Bronchial epithelial cell (primary cell): ENCODE data around the gene CISD1. TPM values are rescaled to one million over a fixed set of nuclear protein-coding genes. Genes with fewer than 3 reads are reported as not detected.

Source experiments
- DNase-seq: peaks from one replicate; pipeline ENCODE4 v3.0.0-alpha.2; 2010; ENCODE audit warnings: low read depth
- FAIRE-seq: peaks from 2 replicates; lab custom pipeline; 2011; peaks lifted over from hg19 to GRCh38; lab: Jason Lieb, UNC
- H3K27me3 ChIP-seq: 2 replicates; pipeline ENCODE4 v1.5.1; 2011; ENCODE audit warnings: low read length; ENCODE audit not compliant: control insufficient read depth, insufficient read depth
- H3K36me3 ChIP-seq: 2 replicates; pipeline ENCODE4 v1.5.1; 2011; ENCODE audit warnings: low read length; ENCODE audit not compliant: control insufficient read depth, insufficient read depth
- H3K4me3 ChIP-seq: 2 replicates; pipeline ENCODE4 v1.5.1; 2011; ENCODE audit warnings: mild to moderate bottlenecking, low read depth, low read length, control low read depth
- total RNA-seq: library from RNA; depleted of rRNA; stranded (reverse); fragments of >200 nt; gene quantifications from 2 replicates; pipeline ENCODE4 v1.2.1, GENCODE V29; 2014
- TF ChIP-seq, protein P1 (sequence below): IDR thresholded peaks from 2 replicates; pipeline ENCODE4 v1.5.1; 2011; ENCODE audit warnings: mild to moderate bottlenecking, moderate library complexity, low read length, control low read depth, inconsistent platforms; ENCODE audit not compliant: insufficient read depth, severe bottlenecking

Gene CISD1
- total RNA-seq, 1 donor from 2014 or later: 13.4 TPM

DNA sequence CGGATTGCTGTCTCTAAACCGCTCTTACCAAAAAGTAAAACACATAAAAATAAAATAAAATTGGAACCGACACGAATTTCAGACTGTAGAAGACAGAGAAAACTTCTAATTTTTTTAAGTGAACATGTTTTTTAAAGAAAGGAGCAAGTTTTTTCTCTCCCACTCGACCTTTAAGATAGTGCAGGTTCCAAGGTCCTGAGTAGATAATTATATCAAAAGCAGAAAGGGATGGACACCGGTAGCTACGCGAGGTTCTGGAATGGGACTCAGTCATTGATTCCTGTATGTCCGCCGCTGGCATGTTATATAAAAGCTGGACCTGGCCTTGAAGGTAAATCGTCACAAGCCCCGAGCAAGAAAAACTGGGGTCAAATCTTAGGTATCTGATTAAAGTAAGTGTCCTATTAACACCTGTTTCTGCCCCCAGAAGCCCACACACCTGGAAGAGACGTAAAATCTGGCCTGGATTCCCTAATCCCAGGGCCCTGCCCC lies 462 bp upstream of the CISD1 start:
- no peak for FAIRE-seq
- DNase-seq: no peak

DNA sequence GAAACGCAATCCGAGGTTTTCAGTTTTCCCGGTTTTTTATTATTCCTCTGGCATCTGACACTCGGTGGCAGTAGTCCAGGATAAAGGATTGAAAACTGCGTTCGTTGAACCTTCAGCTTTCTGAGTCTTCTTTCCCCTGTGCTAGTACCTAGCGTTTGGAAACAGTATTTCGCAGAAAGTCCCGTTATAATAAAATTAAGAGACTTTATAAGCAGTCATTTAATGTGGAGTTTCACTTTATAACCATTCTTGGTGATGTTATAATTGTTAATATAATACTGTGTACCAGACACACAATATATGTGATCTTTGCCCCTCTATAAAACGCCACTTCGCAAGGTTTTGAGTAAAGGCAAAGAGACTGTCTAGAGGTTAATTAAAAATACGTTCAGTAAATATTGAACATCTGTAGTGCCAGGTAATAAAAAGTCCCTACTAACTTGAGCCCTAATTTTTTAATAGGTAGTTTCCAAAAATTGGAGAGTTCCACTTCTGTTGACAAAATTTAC lies 874 bp downstream of the CISD1 start:
- no peak for FAIRE-seq
- TF ChIP-seq, protein P1, sequence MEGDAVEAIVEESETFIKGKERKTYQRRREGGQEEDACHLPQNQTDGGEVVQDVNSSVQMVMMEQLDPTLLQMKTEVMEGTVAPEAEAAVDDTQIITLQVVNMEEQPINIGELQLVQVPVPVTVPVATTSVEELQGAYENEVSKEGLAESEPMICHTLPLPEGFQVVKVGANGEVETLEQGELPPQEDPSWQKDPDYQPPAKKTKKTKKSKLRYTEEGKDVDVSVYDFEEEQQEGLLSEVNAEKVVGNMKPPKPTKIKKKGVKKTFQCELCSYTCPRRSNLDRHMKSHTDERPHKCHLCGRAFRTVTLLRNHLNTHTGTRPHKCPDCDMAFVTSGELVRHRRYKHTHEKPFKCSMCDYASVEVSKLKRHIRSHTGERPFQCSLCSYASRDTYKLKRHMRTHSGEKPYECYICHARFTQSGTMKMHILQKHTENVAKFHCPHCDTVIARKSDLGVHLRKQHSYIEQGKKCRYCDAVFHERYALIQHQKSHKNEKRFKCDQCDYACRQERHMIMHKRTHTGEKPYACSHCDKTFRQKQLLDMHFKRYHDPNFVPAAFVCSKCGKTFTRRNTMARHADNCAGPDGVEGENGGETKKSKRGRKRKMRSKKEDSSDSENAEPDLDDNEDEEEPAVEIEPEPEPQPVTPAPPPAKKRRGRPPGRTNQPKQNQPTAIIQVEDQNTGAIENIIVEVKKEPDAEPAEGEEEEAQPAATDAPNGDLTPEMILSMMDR: no peak
- DNase-seq: no peak
- no peaks in the 10 kb centered on the region for H3K27me3 ChIP-seq
- peak overlapping the region; percentile 88 for H3K4me3 ChIP-seq
- no peaks in the 10 kb centered on the region for H3K36me3 ChIP-seq

More for the DNA sequence above, 462 bp upstream of the CISD1 start:
- TF ChIP-seq, protein P1: no peak
- Histone ChIP-seq H3K27me3 (no peaks in the 10 kb centered on the region), H3K36me3 (no peaks in the 10 kb centered on the region), H3K4me3 (peak overlapping the region; percentile 88)

DNA sequence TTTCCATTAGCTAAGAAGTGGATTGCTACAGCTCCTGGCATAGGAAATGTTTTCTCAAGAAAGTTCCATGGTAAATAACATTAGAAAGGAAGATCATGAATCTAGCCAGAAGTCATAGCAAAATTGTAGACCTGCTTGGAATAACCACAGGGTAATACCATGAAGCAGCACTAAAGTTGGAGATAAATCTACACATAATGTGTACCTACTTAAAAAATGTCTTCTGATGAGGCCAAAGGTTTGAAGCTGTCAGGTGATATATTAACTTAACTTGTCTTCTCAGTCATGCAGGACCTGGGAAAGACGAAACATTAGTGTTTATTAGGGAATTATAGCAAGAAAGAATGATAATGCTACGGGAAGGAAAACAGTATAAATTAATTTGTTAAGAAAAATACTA lies 6.3 kb downstream of the CISD1 start:
- no peaks in the 10 kb centered on the region for H3K27me3 ChIP-seq
- no peak overlapping the region for H3K4me3 ChIP-seq
- peaks cover 2% of the 10 kb centered on the region for H3K36me3 ChIP-seq
- FAIRE-seq: no peak
- no peak for DNase-seq
- TF ChIP-seq, protein P1: no peak

DNA sequence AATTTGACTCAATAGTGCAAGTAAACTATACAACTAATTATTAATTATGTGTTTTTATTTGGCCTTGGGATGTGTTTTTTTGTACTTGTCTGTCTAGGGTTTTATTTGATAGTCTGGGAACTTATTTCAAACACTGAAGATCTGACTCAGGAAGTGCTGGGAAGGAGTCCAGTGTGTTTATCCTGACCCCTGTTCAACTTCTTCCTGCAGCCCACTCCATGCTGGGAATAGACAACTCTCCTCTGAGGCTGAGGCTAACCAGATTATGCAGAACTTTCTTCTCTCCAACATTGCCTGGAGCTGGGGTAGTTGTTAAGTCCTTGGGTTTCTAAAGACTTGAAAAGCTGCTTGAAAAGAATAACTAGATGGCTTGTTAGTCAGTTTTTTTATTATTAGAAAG lies 6.9 kb downstream of the CISD1 start:
- DNase-seq (no peak), FAIRE-seq (no peak)
- Histone ChIP-seq H3K27me3 (no peaks in the 10 kb centered on the region), H3K36me3 (peaks cover 2% of the 10 kb centered on the region), H3K4me3 (no peak overlapping the region)
- TF ChIP-seq, protein P1: no peak

DNA sequence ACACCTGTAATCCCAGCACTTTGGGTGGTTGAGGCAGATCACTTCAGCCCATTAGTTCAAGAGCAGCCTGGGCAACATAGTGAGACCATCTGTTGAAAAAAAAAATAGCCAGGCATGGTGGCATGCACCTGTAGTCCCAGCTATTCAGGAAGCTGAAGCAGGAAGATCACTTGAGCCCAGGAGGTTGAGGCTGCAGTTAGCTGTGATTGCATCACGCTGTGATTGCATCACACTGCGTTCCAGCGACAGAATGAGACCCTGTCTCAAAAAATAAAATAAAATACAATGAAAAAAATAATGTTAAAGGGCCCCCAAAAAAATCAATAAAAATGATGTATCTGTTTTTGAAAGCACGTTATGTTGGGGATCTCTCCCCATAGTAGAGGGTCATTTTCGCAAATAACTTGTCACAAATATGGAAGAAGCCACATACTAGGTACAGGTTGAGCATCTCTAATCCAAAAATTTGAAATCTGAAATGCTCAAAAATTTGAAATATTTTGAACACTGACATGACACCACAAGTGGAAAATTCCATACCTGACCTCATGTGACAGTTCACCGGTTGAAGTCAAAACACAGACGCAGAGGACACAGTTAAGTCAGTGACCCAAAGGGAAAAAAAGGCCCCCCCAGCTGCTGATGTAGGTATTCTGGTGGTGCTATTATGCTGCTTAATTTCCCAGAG lies 9.5 kb downstream of the CISD1 start:
- no peak overlapping the region for H3K4me3 ChIP-seq
- FAIRE-seq: no peak
- H3K27me3 ChIP-seq: no peaks in the 10 kb centered on the region
- DNase-seq: no peak
- peaks cover 2% of the 10 kb centered on the region for H3K36me3 ChIP-seq
- TF ChIP-seq, protein P1: no peak

DNA sequence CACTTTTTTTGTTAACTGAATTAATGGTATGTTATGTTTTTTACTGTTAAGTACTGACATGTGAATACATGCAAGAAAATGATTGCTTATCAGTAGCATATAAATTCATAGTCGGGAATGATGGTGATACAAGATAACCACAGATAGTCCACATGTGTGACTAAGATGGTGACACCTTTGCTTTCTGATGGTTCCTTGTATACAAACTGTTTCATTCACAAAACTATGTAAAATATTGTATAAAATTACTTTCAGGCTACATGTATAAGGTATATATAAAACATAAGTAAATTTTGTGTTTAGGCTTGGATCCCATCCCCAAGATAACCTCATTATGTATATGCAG lies 10.0 kb downstream of the CISD1 start:
- H3K4me3 ChIP-seq: no peak overlapping the region
- peaks cover 2% of the 10 kb centered on the region for H3K36me3 ChIP-seq
- no peaks in the 10 kb centered on the region for H3K27me3 ChIP-seq
- FAIRE-seq (no peak), DNase-seq (no peak)
- TF ChIP-seq, protein P1: no peak
